Eye (tissue), 1 donor: ENCODE data around the gene CCL28.
A peak's percentile ranks its signal among the peaks of the same experiment; 100 is the strongest.
"Not testable (repeated sequence)": the region's sequence is repeated elsewhere in the genome, so short reads cannot be mapped to it uniquely, and the experiment has no call there.

Source experiments
- DNase-seq: peaks from one replicate; pipeline ENCODE4 v3.0.0-alpha.2; 2015

The CCL28 gene

DNA sequence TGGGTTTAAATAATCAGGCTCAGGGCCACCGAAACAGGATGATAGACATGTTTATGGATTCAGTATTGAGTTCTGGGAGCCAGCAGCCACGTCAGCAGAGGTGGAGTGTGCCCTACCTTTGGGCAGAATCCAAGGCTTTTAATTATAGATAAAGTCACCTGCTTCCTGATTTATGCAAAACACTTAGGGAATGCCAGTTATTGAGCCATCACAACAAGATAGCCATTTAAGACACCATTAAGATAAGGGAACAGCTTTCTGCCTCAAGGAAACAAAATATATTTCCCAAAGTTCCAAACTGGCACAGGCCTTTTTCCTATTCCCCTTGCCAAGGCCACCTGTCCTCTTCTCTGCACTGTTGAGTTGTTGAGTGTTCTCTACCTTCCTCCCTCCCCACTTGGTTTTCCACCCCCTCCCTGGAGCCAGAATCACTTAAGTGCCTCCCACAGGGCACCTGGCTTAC is 2.4 kb downstream of the CCL28 start:
- no peak for DNase-seq

GRCh38 chr5:43402524-43403066 is 9.6 kb downstream of the CCL28 start:
- DNase-seq, result not testable (repeated sequence)

DNA sequence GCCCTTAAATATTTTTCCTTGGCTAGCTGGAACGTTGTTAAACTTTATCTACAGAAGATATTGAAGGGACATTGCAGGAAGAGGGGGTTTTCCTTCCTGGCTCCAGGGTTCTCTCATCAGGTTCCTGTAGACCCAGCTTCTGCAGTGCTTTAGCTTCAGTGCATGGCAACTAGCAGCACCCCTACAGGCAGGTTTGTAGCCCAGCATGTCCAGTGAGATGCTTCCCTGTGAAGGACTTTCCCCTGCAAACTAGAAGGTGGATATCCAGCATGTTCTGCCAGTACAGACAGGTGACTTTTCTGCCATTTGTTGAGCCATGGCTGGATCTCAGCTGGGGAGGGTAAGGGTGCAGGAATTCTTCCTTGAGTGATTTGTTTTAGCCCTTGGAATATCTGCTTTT is 10.4 kb downstream of the CCL28 start:
- no peak for DNase-seq

- no peak for DNase-seq
Measured at GRCh38 chr5:43400082-43400481, 12.1 kb downstream of the CCL28 start.

DNA sequence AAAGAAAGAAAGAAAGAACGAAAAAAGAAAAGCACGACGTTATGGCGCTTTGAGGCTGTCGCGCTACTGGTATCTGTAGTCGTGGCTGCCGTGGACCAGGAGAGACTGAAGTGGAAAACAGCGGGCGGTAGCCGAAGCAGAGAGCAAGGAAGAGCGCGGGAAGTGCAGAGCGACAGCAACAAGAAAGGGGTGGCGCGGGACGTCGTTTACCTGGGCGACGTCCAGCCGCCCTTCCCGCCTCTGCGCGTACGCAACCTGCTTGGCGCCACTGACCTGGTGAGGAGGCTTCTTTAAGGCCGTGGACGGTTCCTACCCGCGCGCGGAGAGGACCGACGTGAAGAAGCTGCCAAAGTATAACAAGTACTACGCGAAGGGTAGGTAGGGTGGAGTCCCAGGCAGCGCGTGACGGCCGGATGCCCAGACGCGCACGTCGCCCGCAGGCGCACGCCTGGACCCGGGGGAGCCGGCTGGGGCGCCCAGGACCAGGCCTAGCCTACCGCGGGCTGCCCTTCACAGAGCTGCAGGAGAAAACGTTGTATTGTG is 15.4 kb downstream of the CCL28 start:
- peak; percentile 58 for DNase-seq

GRCh38 chr5:43390471-43390870 is 21.7 kb downstream of the CCL28 start:
- DNase-seq, result no peak

DNA sequence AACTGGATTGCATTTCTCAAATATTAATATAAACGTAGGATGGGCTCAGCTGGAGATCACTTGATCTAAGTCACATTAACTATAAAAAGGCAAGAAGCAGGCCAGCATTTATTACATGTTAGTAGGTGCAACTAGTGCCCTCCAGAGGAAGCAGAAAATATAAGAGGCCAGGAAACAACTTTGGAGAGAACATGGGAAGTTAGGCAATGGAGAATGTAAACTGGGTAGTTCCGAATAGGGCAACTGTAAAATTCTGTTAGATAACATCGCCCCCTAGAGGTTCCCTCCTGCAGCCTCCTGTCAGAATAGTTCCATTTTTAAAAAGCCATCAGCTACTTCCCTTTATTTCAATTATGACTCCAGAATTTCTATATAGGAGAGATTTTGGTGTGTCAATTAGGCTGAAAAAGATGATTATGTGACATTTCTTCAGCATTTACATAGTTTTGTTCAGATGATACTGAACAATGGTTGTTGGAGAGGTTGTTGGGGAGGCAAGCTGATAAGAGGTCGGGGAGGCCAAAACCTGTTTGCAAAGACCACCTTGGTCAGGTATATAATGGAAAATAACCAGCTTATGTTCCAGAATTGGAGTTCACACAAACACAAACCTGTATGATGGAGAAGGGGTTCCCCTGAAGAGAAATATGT is 22.4 kb downstream of the CCL28 start:
- peak; percentile 89 for DNase-seq

- DNase-seq, result no peak
Measured at GRCh38 chr5:43386960-43387362, 25.2 kb downstream of the CCL28 start.

DNA sequence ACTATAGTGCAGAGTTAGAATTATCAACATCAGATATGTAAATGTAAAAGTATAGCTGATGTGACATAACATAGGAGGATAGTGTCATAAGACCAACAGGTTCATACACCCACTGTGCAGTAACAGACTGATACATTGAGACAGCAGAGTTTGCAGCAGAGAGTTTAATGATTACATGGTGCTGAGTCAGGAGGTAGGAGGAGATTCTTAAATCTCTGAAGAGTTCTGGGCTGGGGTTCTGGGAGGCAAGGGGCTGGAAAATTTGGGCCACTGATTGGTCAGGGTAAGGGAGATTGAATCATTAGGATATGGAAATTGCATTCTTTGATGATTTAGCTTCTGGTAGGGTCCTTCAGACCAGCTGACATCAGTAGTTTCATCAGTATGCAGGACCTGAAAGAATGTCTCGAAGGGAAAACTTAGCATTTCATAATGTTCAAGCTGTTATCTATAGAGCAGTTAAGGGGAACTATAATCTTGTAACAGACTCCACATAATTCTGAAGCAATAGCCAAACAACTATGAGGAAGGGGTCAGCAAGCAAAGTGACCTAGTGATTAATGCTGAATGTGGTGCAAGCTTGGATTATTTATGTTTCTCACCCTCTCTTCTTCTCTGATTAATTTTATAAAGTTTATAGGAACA is 35.6 kb downstream of the CCL28 start:
- no peak for DNase-seq

DNA sequence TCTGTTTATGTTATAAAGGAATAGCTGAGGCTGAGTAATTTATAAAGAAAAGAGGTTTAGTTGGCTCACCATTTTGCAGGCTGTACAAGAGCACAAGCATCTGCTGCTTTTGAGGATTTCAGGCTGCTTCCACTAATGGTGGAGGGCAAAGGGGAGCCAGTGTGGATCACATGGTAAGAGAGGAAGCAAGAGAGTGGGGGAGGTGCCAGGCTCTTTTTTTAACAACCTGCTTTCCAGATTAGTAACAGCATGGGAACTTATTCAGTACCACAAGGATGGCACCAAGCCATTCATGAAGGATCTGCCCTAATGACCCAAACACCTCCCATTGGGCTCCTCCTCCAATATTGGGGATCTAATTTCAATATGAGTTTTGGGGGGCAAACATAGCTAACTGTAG is 40.4 kb downstream of the CCL28 start:
- no peak for DNase-seq

DNA sequence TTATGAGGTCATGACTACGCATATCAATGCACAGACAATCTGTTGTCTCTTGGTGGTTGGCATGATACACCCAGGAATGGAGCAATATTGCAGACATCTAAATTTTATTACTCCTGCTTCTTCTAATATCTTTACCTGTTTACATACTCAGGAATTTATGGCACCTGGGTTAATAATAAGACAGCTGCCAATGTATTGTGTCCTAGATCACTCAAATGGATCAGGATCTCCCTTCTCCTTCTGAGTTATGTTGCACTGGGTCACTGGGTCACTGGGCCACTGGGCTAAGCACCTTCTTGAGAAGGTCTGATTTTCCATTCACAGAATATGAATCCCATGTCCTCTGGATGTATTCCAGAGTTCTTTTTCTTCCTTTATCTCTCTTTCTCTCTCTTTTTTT is 41.8 kb downstream of the CCL28 start:
- no peak for DNase-seq

GRCh38 chr5:43369651-43370050 is 42.5 kb downstream of the CCL28 start:
- DNase-seq, result no peak

DNA sequence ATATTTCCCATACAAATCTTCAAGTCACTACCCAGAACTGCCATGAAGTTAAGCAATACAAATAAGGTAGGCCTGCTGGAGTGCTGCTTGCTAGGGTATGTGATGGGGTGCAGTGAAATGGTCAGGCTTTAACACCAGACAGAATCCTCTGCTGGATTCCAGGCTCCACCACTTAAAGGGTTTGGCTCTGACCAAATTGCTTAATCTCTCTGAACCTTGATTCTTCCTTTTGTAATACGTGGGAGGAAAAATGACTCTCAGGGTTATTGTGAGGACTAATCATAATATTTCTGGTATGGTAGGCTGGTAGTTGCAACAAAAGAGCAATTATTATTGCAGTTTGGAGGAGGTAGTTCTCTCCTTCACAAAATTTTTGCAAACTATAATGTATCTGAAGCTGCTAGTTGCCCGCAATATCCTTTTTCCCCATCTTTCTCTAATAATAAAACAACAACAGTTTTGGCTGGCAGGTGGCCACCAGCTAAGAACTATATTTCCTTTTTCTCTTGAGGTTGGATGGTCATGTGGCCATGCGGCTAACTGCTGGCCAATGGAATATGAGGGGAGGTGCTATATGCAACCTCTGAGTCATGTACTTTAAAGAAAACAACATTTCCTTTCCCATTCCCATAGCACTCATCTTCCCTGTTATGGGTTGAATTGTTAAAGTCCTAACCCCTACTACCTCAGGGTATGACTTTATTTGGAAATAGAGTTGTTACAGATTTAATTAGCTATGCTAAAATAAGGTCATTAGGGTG is 44.1 kb downstream of the CCL28 start:
- DNase-seq, result no peak

- DNase-seq, result no peak
Measured at GRCh38 chr5:43367453-43367852, 44.7 kb downstream of the CCL28 start.

DNA sequence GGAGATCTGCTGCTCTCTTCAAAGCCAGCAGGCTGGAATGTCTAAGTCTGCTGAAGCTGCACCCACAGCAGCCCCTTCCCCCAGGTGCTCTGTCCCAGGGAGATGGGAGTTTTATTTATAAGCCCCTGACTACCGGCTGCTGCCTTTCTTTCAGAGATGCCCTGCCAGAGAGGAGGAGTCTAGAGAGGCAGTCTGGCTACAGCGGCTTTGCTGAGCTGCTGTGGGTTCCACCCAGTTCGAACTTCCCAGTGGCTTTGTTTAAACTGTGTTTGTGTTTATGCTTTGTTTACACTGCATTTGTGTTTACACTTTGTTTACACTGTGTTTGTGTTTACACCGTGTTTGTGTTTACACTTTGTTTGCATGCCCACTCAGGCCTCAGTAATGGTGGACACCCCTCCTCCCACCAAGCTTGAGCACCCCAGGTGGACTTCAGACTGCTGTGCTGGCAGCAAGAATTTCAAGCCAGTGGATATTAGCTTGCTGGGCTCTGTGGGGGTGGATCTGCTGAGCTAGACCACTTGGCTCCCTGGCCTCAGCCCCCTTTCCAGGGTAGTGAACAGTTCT is 45.4 kb downstream of the CCL28 start:
- not testable (repeated sequence) for DNase-seq

DNA sequence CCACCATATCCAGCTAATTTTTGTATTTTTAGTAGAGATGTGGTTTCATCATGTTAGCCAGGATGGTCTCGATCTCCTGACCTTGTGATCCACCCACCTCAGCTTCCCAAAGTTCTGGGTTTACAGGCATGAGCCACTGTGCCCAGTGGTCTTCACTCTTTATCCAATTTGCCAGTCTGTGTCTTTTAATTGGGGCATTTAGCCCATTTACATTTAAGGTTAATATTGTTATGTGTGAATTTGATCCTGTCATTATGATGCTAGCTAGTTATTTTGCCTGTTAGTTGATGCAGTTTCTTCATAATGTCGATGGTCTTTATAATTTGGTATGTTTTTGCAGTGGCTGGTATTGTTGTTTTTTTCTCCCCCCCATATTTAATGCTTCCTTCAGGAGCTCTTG is 47.0 kb downstream of the CCL28 start:
- DNase-seq, result not testable (repeated sequence)

- DNase-seq, result no peak
Measured at GRCh38 chr5:43363445-43364152, 48.6 kb downstream of the CCL28 start.

DNA sequence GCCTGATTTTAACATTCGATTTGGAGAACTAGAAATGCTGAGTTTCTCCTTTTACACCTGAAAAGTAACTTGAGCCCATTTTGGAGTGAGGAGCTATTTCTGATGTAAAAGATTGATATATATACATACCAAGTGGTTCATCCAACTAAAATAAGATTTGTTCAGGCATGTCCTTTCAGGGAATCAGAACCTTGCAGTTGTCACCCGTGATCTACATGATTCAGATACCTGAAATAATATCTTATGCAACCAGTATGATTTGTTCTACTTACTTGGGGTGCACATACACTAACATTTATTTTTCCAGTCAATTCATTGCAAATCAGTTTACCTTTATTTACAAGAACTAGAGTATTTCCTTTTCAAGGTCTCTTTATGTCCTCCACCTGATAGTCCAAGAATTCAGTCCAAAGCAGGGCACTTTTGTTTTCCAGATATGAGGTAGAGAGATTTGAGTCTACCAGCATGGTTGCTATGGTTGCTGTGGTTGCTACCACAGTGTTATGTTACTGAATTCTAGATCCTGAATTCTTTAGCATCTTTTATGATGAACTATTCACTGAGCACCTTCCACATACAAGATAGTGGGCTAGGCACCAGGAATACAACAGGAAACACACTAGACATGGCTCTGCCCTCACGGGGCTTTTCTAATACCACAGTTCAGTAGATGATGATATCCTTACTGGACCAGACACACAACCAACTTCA is 49.3 kb downstream of the CCL28 start:
- peak; percentile 5 for DNase-seq

DNA sequence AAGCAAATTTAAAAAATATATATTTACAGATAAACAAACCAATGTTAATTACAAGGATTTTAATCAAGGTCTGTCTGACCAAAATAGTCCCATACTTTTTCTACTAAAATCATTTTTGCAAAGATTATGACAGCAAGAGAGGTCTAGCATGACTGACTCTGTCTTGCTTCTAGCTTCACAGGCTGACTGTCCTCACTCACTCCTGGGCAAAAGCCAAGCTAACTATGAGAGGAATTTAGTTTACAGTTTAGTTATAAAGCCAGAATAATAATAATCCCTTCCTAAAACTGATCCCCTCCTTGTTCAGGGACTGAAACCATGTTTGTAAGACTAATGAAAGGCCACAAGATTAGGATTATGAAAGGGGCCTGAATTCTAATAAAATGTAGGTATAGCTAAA is 53.5 kb downstream of the CCL28 start:
- no peak for DNase-seq

- DNase-seq, result no peak
Measured at GRCh38 chr5:43358301-43358700, 53.9 kb downstream of the CCL28 start.

DNA sequence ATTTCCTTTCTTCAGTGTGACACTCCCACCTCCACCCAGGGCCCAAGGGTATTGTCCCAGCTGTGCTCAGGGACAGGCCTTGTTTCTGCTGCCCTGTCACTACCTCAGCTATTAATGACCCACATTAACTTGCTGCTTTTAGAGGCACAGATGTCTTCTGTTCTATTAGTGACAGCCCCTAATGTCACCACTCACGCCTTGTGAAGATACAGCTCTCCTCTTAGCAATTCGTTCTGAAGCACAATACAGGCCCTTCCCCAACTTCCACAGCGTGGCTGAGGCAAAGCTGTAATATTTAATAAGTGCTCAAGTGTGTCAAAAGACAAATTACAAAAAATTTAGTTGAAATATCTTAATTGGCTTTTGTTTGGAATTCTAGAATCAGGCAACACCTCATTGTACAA is 54.3 kb downstream of the CCL28 start:
- DNase-seq, result peak; percentile 58

DNA sequence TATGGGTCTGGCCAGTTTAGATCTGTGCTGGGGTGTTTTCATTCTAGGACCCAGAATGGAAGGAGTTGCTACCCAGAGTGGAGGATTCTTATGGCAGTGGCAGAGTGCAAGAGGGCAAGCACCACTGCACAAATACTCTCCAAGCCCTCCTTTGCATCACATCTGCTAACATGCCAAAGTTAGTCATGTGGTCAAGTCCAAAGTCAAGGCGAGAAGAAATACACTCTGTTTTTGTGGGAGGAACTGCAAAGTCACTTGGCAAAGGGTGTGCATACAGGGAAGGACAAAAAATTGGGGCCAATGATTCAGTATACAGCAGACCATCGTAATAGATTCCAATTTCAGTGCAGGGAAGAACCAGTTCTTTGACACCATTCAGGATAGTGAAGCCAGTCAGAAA is 55.1 kb downstream of the CCL28 start:
- DNase-seq, result peak; percentile 2
